Activated T-helper 2 cell treated with anti-CD3 and anti-CD28 coated beads, Interferon-gamma antibody, Interleukin-2, Interleukin-4, amounts not matched to agents 10 μg/mL and 5 μg/mL and 100 μg/mL, durations not matched to agents 14 hours and 24 hours and 36 hours (primary cell): ENCODE data around the gene ANKRD44. TPM values are rescaled to one million over a fixed set of nuclear protein-coding genes. Genes with fewer than 3 reads are reported as not detected.
A peak's percentile ranks its signal among the peaks of the same experiment; 100 is the strongest.

Experiments used
- DNase-seq: peaks from one replicate; pipeline ENCODE4 v3.0.0; 2021; ENCODE audit warnings: low spot score
- H3K27ac Mint-ChIP-seq: one replicate; pipeline ENCODE4 v1.8.0; 2021; ENCODE audit warnings: mixed read lengths
- H3K27me3 Mint-ChIP-seq: one replicate; pipeline ENCODE4 v1.8.0; 2021; ENCODE audit warnings: low read depth, mixed read lengths
- H3K36me3 Mint-ChIP-seq: one replicate; pipeline ENCODE4 v1.8.0; 2021; ENCODE audit warnings: low read depth, mixed read lengths
- H3K4me1 Mint-ChIP-seq: one replicate; pipeline ENCODE4 v1.8.0; 2021; ENCODE audit warnings: low read depth, mixed read lengths
- H3K4me3 Mint-ChIP-seq: one replicate; pipeline ENCODE4 v1.8.0; 2021; ENCODE audit warnings: low read depth, mild to moderate bottlenecking, moderate library complexity, mixed read lengths
- H3K9me3 Mint-ChIP-seq: one replicate; pipeline ENCODE4 v1.8.0; 2021; ENCODE audit warnings: mixed read lengths
- intact Hi-C: fragments of 100-400 bp; cut with micrococcal nuclease; formaldehyde crosslinking; loops from one replicate; pipeline ENCODE4 v1.15.1; 2023
- total RNA-seq: library from RNA; stranded (reverse); gene quantifications from 2 replicates; pipeline ENCODE4 v1.2.3, GENCODE V29; 2022

Gene ANKRD44
- total RNA-seq, 1 donor from 2014 or later: 120 TPM

GRCh38 chr2:197134206-197134605, 176.4 kb downstream of the ANKRD44 start:
- Mint-ChIP-seq H3K27me3 (no peaks in the 10 kb centered on the region), H3K4me3 (no peak overlapping the region), H3K36me3 (peaks cover 85% of the 10 kb centered on the region), H3K4me1 (peaks cover 86% of the 10 kb centered on the region), H3K9me3 (peaks cover 3% of the 10 kb centered on the region), H3K27ac (peak overlapping the region; percentile 54)
- no peak for DNase-seq
- intact Hi-C loops: no loop called here

DNA sequence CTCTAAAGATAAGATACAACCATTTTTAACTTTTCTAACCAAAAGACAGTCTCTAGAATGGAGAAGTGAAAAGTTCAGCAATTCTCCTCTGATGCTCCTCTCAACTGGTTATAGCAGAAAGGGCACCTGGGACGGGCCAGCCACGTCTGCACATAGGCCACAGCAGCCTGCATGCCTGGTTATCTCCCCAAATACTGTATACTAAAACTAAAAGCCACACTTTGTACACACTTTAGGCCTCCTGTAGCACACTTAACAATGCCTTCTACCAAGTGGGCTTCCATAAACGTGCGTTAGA, 179.1 kb downstream of the ANKRD44 start:
- Mint-ChIP-seq H3K4me1 (peaks cover 74% of the 10 kb centered on the region), H3K9me3 (peaks cover 19% of the 10 kb centered on the region), H3K36me3 (peaks cover 85% of the 10 kb centered on the region), H3K27me3 (no peaks in the 10 kb centered on the region), H3K4me3 (no peak overlapping the region), H3K27ac (peak overlapping the region; percentile 3)
- no peak for DNase-seq
- intact Hi-C loops: loop anchor here (2.0 kb wide), 1 partner anchor 13 kb away; no protein-coding TSS in a partner anchor

DNA sequence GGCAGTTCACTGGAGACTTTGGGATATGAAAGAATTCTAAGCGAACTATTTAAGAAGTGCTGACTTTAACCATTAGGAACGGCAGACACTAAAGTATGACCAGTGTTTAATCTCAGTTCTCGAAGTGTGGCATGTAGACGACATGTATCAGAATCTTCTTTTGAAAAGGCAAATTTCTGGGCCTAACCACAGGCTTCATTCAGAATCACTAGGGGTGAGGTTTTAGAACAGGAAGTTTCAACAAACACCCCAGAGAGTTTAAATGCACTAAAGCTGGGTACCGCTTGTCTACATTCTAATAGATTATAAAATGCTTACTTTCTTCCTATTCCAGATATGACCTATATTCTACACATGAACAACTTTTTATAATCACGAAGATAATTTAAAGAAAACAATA, 180.3 kb downstream of the ANKRD44 start:
- peaks cover 83% of the 10 kb centered on the region for H3K36me3 Mint-ChIP-seq
- H3K4me1 Mint-ChIP-seq: peaks cover 63% of the 10 kb centered on the region

GRCh38 chr2:197128897-197129296, 181.7 kb downstream of the ANKRD44 start:
- Mint-ChIP-seq H3K27ac (no peak overlapping the region), H3K4me3 (no peak overlapping the region), H3K36me3 (peaks cover 83% of the 10 kb centered on the region), H3K4me1 (peaks cover 56% of the 10 kb centered on the region), H3K27me3 (no peaks in the 10 kb centered on the region), H3K9me3 (peaks cover 19% of the 10 kb centered on the region)
- intact Hi-C loops: loop anchor here (1.0 kb wide), 1 partner anchor 30 kb away; no protein-coding TSS in a partner anchor
- no peak for DNase-seq

More for the DNA sequence above, 180.3 kb downstream of the ANKRD44 start:
- Mint-ChIP-seq H3K4me3 (peak overlapping the region; percentile 11), H3K27ac (peak overlapping the region; percentile 86), H3K9me3 (peaks cover 19% of the 10 kb centered on the region), H3K27me3 (no peaks in the 10 kb centered on the region)
- DNase-seq: no peak
- intact Hi-C loops: loop anchor here (1.0 to 2.0 kb wide), 2 partner anchors 8 to 14 kb away; no protein-coding TSS in a partner anchor

GRCh38 chr2:197128126-197128525, 182.5 kb downstream of the ANKRD44 start:
- H3K36me3 Mint-ChIP-seq: peaks cover 83% of the 10 kb centered on the region
- intact Hi-C loops: loop anchor here (1.0 kb wide), 1 partner anchor 31 kb away; no protein-coding TSS in a partner anchor

GRCh38 chr2:197126630-197127352, 183.8 kb downstream of the ANKRD44 start:
- peaks cover 49% of the 10 kb centered on the region for H3K4me1 Mint-ChIP-seq
- intact Hi-C loops: no loop called here
- H3K27ac Mint-ChIP-seq: no peak overlapping the region
- no peak overlapping the region for H3K4me3 Mint-ChIP-seq
- H3K9me3 Mint-ChIP-seq: peaks cover 19% of the 10 kb centered on the region
- no peaks in the 10 kb centered on the region for H3K27me3 Mint-ChIP-seq
- DNase-seq: no peak
- H3K36me3 Mint-ChIP-seq: peaks cover 83% of the 10 kb centered on the region

More at GRCh38 chr2:197128126-197128525, 182.5 kb downstream of the ANKRD44 start:
- Mint-ChIP-seq H3K27me3 (no peaks in the 10 kb centered on the region), H3K27ac (peak overlapping the region; percentile 26), H3K9me3 (peaks cover 19% of the 10 kb centered on the region), H3K4me1 (peaks cover 52% of the 10 kb centered on the region), H3K4me3 (no peak overlapping the region)
- no peak for DNase-seq

DNA sequence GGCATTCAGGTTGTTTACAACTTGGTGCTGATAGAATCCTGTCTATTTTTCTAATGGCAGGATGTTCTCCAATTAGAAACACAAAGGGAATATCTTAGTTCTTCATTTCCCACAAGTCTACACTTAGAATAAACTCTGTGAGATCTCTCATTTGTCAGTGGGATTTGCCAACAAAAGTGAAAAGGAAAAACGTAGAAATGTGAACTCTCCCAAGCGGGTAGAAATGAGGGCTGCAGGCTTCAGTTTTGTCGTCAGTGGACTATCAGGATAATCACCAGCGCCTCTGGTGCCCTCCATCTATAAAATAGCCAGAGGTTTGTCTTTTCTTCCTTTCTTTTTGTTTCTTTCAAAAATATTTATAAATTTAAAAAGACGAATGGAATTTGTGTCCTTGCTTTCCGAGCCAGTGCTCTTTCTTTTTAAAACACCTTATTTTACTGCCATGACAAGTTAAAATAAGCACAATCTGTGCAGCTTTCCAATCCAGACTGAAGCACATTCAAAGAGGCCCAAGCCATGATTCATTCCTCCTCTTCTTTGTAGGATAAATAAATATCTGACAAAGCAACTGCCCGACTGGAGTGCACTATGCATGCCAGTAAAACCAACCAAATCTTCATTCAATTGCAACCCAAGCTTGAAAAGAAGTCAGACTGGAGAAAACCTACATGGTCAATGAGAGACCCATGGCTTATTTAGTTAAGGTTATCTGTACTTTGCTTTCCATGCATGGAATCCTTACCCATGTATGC, 185.8 kb downstream of the ANKRD44 start:
- Mint-ChIP-seq H3K27me3 (no peaks in the 10 kb centered on the region), H3K36me3 (peaks cover 85% of the 10 kb centered on the region), H3K27ac (no peak overlapping the region), H3K4me1 (peaks cover 45% of the 10 kb centered on the region), H3K4me3 (no peak overlapping the region), H3K9me3 (peaks cover 19% of the 10 kb centered on the region)
- DNase-seq: no peak
- intact Hi-C loops: no loop called here

DNA sequence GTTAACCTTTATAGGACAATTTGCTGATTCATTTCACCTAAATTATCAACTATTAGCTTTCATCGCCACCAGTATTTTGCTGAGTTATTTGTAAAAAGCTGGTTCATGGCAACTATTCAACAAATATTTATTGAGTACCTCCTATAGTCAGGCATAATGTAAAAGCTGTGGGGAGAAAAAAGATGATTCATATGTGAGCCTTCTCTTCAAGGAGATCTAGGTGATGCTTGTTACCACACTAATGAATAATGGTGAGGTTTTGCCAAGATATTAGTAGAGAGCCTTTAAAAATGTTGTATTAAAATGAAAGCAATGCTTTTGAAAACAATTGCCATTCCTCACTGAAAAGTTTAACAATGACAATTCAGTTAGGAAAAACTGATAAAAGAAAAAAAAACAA, 187.8 kb downstream of the ANKRD44 start:
- no peak overlapping the region for H3K4me3 Mint-ChIP-seq
- intact Hi-C loops: no loop called here
- H3K27ac Mint-ChIP-seq: no peak overlapping the region
- peaks cover 31% of the 10 kb centered on the region for H3K4me1 Mint-ChIP-seq
- DNase-seq: no peak
- H3K36me3 Mint-ChIP-seq: peaks cover 81% of the 10 kb centered on the region
- peaks cover 3% of the 10 kb centered on the region for H3K9me3 Mint-ChIP-seq
- no peaks in the 10 kb centered on the region for H3K27me3 Mint-ChIP-seq

- peaks cover 82% of the 10 kb centered on the region for H3K36me3 Mint-ChIP-seq
These were observed 188.7 kb downstream of the ANKRD44 start for GRCh38 chr2:197121756-197122385.

DNA sequence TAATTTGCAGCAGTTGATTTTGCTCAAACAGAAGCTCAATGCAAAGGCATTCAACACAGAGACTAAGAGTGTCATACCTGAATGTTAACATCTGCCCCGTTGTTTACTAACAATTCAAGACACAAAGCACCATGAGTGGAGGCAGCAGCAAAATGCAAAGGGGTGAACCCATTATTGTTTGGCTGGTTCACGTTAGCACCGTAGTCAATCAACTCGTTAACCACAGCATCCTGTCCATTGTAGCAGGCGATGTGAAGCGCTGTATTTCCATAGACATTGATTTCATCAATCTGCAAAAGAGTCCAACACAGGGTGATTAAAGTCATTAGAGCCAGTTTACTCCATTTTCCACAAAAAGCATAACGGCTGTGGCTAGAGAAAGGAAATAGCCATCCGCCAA, 189.3 kb downstream of the ANKRD44 start:
- no peak for DNase-seq
- Mint-ChIP-seq H3K4me3 (peak overlapping the region; percentile 24), H3K9me3 (no peaks in the 10 kb centered on the region), H3K27ac (peak overlapping the region; percentile 72), H3K4me1 (peaks cover 38% of the 10 kb centered on the region), H3K36me3 (peaks cover 83% of the 10 kb centered on the region), H3K27me3 (no peaks in the 10 kb centered on the region)
- intact Hi-C loops: no loop called here

More at GRCh38 chr2:197121756-197122385, 188.7 kb downstream of the ANKRD44 start:
- peaks cover 32% of the 10 kb centered on the region for H3K4me1 Mint-ChIP-seq
- no peaks in the 10 kb centered on the region for H3K9me3 Mint-ChIP-seq
- DNase-seq: no peak
- intact Hi-C loops: no loop called here
- peak overlapping the region; percentile 24 for H3K4me3 Mint-ChIP-seq
- no peaks in the 10 kb centered on the region for H3K27me3 Mint-ChIP-seq
- peak overlapping the region; percentile 72 for H3K27ac Mint-ChIP-seq

GRCh38 chr2:197116306-197116879, 194.2 kb downstream of the ANKRD44 start:
- H3K4me1 Mint-ChIP-seq: peaks cover 33% of the 10 kb centered on the region
- H3K27me3 Mint-ChIP-seq: no peaks in the 10 kb centered on the region
- H3K4me3 Mint-ChIP-seq: no peak overlapping the region
- no peaks in the 10 kb centered on the region for H3K9me3 Mint-ChIP-seq
- DNase-seq: no peak
- H3K27ac Mint-ChIP-seq: peak overlapping the region; percentile 81
- peaks cover 46% of the 10 kb centered on the region for H3K36me3 Mint-ChIP-seq
- intact Hi-C loops: loop anchor here (5.0 kb wide), 1 partner anchor 34 kb away; no protein-coding TSS in a partner anchor

DNA sequence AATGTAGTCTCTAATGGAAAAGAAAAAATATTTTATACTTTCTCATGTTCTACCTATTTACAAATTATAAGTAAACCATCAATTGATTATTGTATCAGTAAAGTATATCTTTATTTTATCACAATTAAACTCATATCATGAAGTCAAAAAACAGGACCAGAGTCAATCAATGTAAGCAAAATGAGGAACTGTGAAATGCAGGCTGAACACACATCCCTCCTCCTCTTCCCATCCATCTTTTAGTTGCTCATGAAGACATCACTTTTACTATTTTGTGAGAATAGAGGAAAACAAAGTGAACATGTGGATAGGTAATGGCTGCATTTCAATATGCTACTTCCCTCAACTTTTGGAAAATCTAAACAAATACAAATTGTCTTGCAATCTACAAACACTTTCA, 195.3 kb downstream of the ANKRD44 start:
- Mint-ChIP-seq H3K27ac (peak overlapping the region; percentile 46), H3K4me1 (peaks cover 28% of the 10 kb centered on the region), H3K4me3 (no peak overlapping the region), H3K9me3 (no peaks in the 10 kb centered on the region), H3K27me3 (no peaks in the 10 kb centered on the region), H3K36me3 (peaks cover 40% of the 10 kb centered on the region)
- no peak for DNase-seq
- intact Hi-C loops: loop anchor here (5.0 kb wide), 1 partner anchor 33 kb away; no protein-coding TSS in a partner anchor
